ENCODE measurements around the gene QRFP.

The QRFP gene

GRCh38 chr9:130877300-130877699, 19.3 kb downstream of the QRFP start:
- Histone ChIP-seq H3K4me3 (replicated peaks; ENCODE audit: low read depth, low read length) (no peak overlapping the region), H3K36me3 (ENCODE audit: control insufficient read depth, insufficient read depth, low read length) (peaks cover 34% of the 10 kb centered on the region), H3K27me3 (replicated peaks; ENCODE audit: control insufficient read depth, insufficient read depth, low read length) (no peaks in the 10 kb centered on the region)
- no peak for DNase-seq (ENCODE audit: extremely low read depth, insufficient read length)
- TF ChIP-seq CTCF (IDR thresholded peaks at IDR 0.05; ENCODE audit: insufficient read depth, low read length, poor library complexity, severe bottlenecking): no peak

- H3K36me3 ChIP-seq (ENCODE audit: control insufficient read depth, insufficient read depth, low read length): peaks cover 20% of the 10 kb centered on the region
Measured at GRCh38 chr9:130874783-130875182, 21.8 kb downstream of the QRFP start.

GRCh38 chr9:130873966-130874365, 22.6 kb downstream of the QRFP start:
- no peaks in the 10 kb centered on the region for H3K27me3 ChIP-seq (replicated peaks; ENCODE audit: control insufficient read depth, insufficient read depth, low read length)
- TF ChIP-seq CTCF (IDR thresholded peaks at IDR 0.05; ENCODE audit: insufficient read depth, low read length, poor library complexity, severe bottlenecking): no peak
- no peak overlapping the region for H3K4me3 ChIP-seq (replicated peaks; ENCODE audit: low read depth, low read length)
- DNase-seq (ENCODE audit: extremely low read depth, insufficient read length): no peak
- peaks cover 20% of the 10 kb centered on the region for H3K36me3 ChIP-seq (ENCODE audit: control insufficient read depth, insufficient read depth, low read length)

More at GRCh38 chr9:130874783-130875182, 21.8 kb downstream of the QRFP start:
- no peak overlapping the region for H3K4me3 ChIP-seq (replicated peaks; ENCODE audit: low read depth, low read length)
- no peak for DNase-seq (ENCODE audit: extremely low read depth, insufficient read length)
- no peak for TF ChIP-seq CTCF (IDR thresholded peaks at IDR 0.05; ENCODE audit: insufficient read depth, low read length, poor library complexity, severe bottlenecking)
- H3K27me3 ChIP-seq (replicated peaks; ENCODE audit: control insufficient read depth, insufficient read depth, low read length): no peaks in the 10 kb centered on the region

- H3K27me3 ChIP-seq (replicated peaks; ENCODE audit: control insufficient read depth, insufficient read depth, low read length): no peaks in the 10 kb centered on the region
- H3K4me3 ChIP-seq (replicated peaks; ENCODE audit: low read depth, low read length): no peak overlapping the region
- no peak for DNase-seq (ENCODE audit: extremely low read depth, insufficient read length)
- H3K36me3 ChIP-seq (ENCODE audit: control insufficient read depth, insufficient read depth, low read length): peaks cover 17% of the 10 kb centered on the region
- no peak for TF ChIP-seq CTCF (IDR thresholded peaks at IDR 0.05; ENCODE audit: insufficient read depth, low read length, poor library complexity, severe bottlenecking)
Measured at GRCh38 chr9:130872912-130873503, 23.6 kb downstream of the QRFP start.

GRCh38 chr9:130872508-130872907, 24.1 kb downstream of the QRFP start:
- Histone ChIP-seq H3K27me3 (replicated peaks; ENCODE audit: control insufficient read depth, insufficient read depth, low read length) (no peaks in the 10 kb centered on the region), H3K36me3 (ENCODE audit: control insufficient read depth, insufficient read depth, low read length) (peaks cover 17% of the 10 kb centered on the region), H3K4me3 (replicated peaks; ENCODE audit: low read depth, low read length) (no peak overlapping the region)
- DNase-seq (ENCODE audit: extremely low read depth, insufficient read length): no peak
- TF ChIP-seq CTCF (IDR thresholded peaks at IDR 0.05; ENCODE audit: insufficient read depth, low read length, poor library complexity, severe bottlenecking): no peak

GRCh38 chr9:130872093-130872492, 24.5 kb downstream of the QRFP start:
- no peak for TF ChIP-seq CTCF (IDR thresholded peaks at IDR 0.05; ENCODE audit: insufficient read depth, low read length, poor library complexity, severe bottlenecking)
- DNase-seq (ENCODE audit: extremely low read depth, insufficient read length): no peak
- Histone ChIP-seq H3K27me3 (replicated peaks; ENCODE audit: control insufficient read depth, insufficient read depth, low read length) (no peaks in the 10 kb centered on the region), H3K36me3 (ENCODE audit: control insufficient read depth, insufficient read depth, low read length) (peaks cover 17% of the 10 kb centered on the region), H3K4me3 (replicated peaks; ENCODE audit: low read depth, low read length) (no peak overlapping the region)
